Umbilical cord (tissue), 1 donor: ENCODE measurements around the gene GRN. TPM values are rescaled to one million over a fixed set of nuclear protein-coding genes. Genes with fewer than 3 reads are reported as not detected.

Source experiments
- total RNA-seq: library from RNA; depleted of rRNA; stranded (reverse); fragments of >200 nt; gene quantifications from one replicate; pipeline ENCODE4 v1.2.3, GENCODE V29; 2014; ENCODE audit warnings: low replicate concordance; ENCODE audit not compliant: insufficient read depth

The GRN gene
- total RNA-seq, 1 donor from 2014 or later, result 208 TPM

Other genes with a start within 250 kb of the GRN start
- 26.7 TPM for gene HDAC5, start 221.7 kb upstream of the GRN start, total RNA-seq
- 2.6 TPM for gene HROB, start 203.4 kb upstream of the GRN start, total RNA-seq
- not detected for gene ASB16, start 174.6 kb upstream of the GRN start, total RNA-seq
- 24.6 TPM for gene TMUB2, start 158.3 kb upstream of the GRN start, total RNA-seq
- 33.0 TPM for gene ATXN7L3, start 145.4 kb upstream of the GRN start, total RNA-seq
- gene UBTF, start 125.6 kb upstream of the GRN start, total RNA-seq, result 123 TPM
- 34.4 TPM for gene SLC4A1, start 77.2 kb upstream of the GRN start, total RNA-seq
- 17.3 TPM for gene RUNDC3A, start 36.7 kb upstream of the GRN start, total RNA-seq
- gene SLC25A39, start 20.5 kb upstream of the GRN start, total RNA-seq, result 89.8 TPM
- gene FAM171A2, start 18.6 kb downstream of the GRN start, total RNA-seq, result 16.4 TPM
- gene ITGA2B, start 44.3 kb downstream of the GRN start, total RNA-seq, result 4.3 TPM
- gene GPATCH8, start 158.1 kb downstream of the GRN start, total RNA-seq, result 28.2 TPM
- 19.5 TPM for gene FZD2, start 212.2 kb downstream of the GRN start, total RNA-seq